NOMO-1 treated with dmso at 0.1 percent for 144 hours (cell line): ENCODE results near the gene ERG.

Source experiments
- DNase-seq: peaks from one replicate; lab custom pipeline; 2025; ENCODE audit not compliant: unreplicated experiment; lab: John Stamatoyannopoulos, UW

Gene ERG

DNA sequence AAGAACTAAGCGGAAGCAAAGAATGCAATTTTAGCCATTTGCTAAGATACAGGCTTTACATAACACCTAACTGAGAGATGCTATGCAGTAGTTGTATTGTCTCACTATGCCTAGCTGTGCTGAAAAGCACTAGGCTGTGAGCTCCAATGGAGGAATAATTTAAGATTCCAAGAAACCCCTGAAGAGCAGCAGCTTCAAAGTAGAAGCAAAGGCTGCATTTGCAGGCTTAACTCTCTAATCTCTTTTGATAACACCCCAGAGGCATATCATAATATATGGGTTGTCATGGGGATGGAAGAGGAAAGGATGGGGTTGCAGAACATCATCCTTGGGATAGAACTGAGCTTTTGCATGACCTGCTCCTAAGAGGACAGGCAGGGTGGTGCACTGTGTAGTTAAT is 102.0 kb downstream of the ERG start:
- no peak for DNase-seq

- no peak for DNase-seq
Observed at GRCh38 chr21:38395581-38395980, 102.7 kb downstream of the ERG start.

DNA sequence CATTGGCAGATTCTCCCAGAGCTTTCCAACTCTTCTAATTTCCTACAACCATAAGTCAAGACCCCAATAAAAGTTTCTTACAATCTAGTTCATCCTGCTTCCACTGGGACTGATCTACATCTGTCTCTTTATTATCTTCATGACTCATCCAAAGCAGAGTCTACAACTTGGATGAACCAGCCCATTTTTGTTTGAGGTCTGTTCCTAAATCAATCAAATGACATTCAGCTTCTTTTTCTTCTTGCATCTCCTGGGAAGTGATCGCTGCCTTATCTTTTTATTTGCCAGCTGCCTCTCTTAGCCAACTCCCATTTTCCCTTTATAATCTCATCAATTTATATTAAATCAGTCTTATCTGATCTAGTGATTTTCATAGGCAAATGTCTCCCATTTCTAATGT is 105.6 kb downstream of the ERG start:
- DNase-seq: no peak

DNA sequence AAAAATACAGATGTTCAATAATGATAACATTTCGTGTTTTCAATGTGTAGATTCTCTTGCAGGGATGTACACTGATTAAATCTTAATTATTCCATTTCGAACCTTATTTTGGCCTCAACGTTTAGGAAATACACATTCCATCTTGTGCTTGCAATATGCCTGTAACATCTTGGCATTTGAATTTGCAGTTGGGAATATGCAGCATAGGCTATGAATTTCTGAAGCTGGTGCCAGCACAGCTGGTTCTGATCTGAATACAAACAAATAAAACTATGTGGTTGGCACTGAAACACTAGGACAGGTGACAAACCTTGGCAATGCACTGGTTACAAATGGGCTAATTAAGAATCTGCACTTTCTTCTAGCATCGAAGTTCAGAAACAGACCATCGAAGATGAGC is 108.4 kb downstream of the ERG start:
- no peak for DNase-seq

DNA sequence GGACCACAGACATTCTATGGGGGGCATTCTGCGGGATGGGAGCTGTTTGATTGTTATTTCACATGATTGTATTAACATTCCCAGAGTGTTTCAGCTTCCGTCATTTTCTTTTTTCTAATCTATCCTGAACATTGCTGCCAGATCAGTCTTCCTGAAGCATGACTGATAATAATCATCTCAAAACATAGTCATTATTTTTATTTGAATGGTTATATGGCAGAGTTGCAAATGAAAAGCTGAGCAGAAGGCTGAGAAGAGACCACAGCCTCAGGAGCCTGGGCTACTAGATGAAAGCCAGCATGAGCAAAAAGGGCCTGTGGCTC is 109.0 kb downstream of the ERG start:
- DNase-seq: no peak

DNA sequence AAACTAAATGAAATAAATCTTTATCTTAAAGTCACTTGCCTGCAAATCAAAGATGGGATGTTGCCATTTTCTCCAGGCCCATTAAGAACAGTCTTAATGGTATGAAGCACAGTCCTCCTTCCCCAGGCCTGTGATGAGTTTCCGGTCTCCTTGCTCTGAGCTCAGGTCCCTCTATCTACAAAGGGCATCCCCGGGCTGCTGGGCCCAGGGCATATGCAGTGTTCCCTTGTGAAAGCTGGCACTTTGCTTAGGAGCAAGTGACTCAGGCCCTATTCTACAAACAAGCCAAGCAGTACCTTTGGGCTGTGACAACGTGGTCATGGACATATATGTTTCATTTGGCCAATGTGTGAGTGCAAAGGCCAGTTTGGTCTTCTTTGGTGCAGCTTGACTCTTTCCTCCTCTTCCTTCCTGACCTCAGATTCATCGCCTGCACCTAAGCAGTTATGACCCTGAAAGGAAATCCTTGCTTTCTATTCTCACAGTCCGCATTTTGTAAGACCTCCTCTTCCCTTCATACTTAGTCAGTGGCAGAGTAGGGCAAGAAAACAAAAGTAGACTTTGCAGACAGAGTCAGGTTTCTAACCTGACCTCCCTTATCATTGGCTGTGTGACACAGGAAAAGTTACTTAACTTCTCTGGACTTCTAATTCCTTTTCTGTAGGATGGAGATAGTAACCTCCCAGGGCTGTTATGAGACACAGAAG is 109.5 kb downstream of the ERG start:
- DNase-seq: no peak

DNA sequence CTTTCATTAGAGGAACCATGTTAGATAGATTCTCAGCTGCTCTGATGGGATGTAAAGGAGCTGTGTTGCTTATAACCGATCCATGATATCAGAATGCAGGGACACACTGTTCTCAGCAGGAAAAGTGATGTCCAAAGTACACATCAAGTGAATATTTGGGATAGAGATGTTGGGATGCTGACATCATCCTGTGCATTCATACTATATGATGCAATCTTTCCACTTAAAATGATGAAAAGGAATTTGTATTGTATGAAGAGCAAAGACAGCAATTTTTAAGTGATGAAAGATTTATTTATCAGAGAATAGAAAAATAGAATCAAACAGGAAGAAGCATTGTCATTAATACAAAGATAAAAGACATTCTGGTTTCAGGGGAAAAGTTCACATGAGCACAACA is 110.1 kb downstream of the ERG start:
- DNase-seq: no peak

DNA sequence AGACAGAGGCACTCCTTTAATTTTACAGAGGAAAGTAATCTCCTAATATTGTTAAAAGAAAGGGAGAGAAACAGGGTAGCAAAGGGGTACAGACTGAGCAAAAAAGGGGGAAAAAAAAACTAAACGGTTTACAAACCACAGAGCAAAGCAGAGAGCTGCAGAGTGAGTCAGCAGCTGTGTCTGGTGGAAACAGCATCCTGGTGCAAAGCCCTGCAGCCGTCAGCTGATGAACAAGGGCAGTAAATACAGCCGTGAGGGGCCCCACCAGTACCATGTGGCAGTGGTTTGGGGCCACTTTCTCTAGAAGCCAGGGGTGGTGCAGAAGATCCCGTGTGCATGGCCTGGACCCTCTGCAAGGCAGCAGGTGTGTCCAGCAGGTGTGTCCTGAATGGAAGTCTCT is 111.3 kb downstream of the ERG start:
- DNase-seq: peak; percentile 58

DNA sequence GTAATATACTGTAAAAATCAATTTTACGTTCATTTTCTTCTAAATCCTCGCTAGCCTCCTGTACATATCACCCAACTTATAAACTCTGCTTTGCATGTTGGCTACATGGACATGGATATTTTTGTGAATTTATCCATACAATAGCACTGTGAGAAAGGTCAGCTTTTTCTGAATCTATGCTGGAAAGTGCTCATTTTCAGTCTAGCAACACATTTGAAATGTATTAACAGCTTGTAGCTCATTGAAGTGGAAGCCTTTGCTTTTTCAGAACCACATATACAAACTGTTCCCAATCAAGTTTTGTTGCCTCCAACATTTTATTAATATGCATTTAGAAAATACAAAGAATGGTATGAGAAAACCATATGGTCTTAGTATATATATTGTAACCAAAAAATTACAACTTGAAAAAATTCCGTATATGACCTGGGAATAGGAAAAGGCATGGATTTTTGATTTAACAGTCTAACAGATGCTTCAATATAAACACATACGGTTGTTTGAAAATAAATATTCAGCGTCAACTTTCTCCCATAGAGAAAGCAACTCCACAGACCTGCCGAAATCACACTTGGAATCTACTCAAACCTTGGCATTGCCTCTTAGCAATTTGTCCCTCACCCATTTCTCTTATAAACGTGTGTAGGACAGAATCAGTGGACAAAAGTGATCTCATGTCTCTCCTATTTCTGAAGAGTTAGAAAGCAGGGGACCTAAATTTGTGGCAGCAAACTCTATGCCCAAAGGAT is 112.7 kb downstream of the ERG start:
- DNase-seq: no peak

- no peak for DNase-seq
Observed at GRCh38 chr21:38384675-38385426, 113.4 kb downstream of the ERG start.

- no peak for DNase-seq
Observed at GRCh38 chr21:38384238-38384560, 114.1 kb downstream of the ERG start.

DNA sequence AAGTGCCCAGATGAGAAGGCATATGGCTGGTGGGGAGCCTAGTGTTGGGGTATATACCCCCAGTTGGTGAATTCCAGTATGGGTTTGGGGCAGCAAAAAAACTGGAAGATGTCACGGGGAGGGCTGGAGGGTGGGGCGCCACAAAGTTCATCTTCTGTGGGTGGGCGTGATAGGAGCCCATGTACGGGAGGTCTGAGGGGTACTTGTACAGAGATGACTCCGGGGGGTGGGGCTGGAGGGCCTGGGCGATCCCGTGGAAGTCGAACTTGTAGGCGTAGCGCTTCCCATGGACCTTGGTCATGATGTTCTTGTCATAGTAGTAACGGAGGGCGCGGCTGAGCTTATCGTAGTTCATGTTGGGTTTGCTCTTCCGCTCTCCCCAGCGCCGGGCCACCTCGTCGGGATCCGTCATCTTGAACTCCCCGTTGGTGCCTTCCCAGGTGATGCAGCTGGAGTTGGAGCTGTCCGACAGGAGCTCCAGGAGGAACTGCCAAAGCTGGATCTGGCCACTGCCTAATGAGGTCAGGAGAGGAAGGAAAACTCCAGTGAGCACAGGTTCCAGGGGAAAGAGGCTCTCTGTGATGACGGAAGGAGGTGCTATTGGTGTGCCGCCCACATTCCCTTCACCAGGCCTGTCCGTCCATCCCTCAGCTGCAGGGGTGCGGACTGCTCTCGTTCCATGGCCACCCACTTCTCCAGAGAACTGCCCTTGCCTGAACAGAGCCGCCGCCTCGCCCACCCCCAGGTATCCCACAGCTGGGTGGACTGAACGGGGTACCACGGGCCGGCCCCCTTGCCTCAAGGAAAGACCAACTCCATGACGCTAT is 114.7 kb downstream of the ERG start:
- DNase-seq: no peak

- no peak for DNase-seq
Observed at GRCh38 chr21:38380481-38381137, 117.7 kb downstream of the ERG start.

DNA sequence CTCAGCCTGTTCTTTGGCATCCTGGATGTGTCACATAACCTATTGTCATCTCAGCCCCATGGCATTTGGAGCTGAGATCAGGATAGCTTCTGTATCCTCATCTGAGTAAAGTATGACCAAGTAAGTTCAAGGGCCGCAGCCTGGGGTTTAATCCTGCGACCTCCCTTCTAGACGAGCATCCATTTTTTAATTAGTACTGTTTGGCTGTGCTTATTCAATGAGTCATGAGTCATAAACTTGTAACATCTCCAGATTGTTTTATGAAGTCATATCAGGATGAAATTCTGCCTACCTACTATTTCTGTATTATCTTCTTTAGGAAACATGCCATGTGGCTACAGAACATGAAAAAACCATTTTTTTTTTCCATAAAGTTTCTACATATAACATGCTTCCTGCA is 119.1 kb downstream of the ERG start:
- DNase-seq: no peak

GRCh38 chr21:38377165-38378088 is 120.8 kb downstream of the ERG start:
- no peak for DNase-seq

GRCh38 chr21:38376693-38377092 is 121.6 kb downstream of the ERG start:
- DNase-seq: no peak

GRCh38 chr21:38376235-38376634 is 122.0 kb downstream of the ERG start:
- no peak for DNase-seq

DNA sequence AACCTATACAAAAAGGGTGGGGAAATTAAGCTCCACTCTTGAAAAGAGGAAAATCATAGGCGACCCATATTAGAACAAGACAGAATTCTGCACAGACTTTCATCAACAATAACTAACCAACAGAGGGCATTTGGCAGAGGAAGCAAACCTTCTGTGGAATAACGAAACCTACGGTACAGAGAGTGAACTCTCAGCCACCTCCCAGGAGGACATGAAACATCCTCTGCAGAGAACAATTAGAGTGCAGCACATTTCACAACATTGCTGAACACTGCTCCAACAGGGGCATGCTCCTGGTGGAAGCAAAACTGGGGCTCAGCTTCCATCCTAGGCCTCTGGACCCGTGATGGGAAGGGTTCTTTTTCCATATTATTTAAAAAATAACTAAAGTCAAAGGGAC is 130.6 kb downstream of the ERG start:
- no peak for DNase-seq

DNA sequence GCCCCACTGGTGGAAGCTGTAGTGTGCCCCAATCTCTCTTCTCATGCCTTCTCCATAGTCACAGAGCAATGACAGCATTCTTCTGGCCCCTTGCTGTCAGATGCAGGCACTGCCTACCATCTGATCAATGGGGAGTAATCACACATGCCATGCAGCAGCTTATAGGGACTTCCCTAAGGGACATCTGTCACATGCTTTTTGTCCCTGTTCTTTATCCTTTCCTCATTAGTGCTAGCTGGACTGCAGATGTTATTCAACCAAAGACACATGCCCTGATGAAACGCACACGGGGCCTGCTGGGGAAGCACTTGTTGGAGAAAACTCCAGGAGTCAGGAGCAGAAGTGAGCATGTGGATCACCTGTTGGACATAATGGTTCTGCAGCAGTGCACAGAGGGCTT is 132.8 kb downstream of the ERG start:
- no peak for DNase-seq

- DNase-seq: peak; percentile 8
Observed at GRCh38 chr21:38363693-38364092, 134.6 kb downstream of the ERG start.
